ENCODE data around the gene AAR2.
A peak's percentile ranks its signal among the peaks of the same experiment; 100 is the strongest.

Gene AAR2

DNA sequence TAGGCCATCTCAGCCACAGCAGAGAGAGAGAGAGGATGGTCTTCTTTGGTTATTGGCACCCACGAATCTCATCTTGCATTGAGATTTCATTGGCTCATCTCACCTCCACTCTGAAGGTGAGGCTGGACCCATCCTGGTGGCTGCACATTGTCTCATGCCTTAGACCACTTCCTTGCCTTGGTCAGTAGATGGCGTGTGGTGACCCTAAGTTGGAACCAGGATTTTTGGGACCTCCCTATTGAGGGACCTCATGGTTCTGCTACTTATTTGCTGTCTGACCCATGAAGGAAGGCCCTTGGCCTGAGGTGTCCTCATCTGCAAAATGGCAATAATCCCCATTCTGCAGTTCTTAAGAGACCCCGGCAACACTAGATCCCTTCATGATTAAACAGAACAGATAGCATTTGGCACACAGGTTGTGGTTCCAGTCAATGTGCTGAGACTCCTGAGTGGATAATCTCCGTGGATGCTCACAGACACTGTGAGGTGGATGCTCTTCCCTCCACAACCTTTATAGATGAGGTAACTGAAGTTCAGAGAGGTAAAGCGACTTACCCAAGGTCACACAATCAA, 21.5 kb upstream of the AAR2 start:
- H2BK12ac ChIP-seq (ENCODE audit: low read length): no peak overlapping the region
- H2AFZ ChIP-seq (ENCODE audit: insufficient read depth, low read length, poor library complexity): no peak overlapping the region
- DNase-seq: peak in 1 of 2 donors; percentile 50
- no peak overlapping the region for H4K12ac ChIP-seq (ENCODE audit: low read depth, low read length)
- WGBS (ENCODE audit: extremely low coverage, insufficient coverage, insufficient read length): no CpG with 5 or more reads among the region's 5 CpGs
- H2BK5ac ChIP-seq (ENCODE audit: low read depth, low read length, poor library complexity): no peak overlapping the region
- no peak overlapping the region for H2AK5ac ChIP-seq (ENCODE audit: low read length)
- H3K9ac ChIP-seq (ENCODE audit: low read length): no peak overlapping the region
- no peaks in the 10 kb centered on the region for H3K27me3 ChIP-seq (ENCODE audit: insufficient read depth, low read length)
- H3K23ac ChIP-seq (ENCODE audit: low read length): no peak overlapping the region
- no peak overlapping the region for H3K14ac ChIP-seq (ENCODE audit: low read length)
- H2BK120ac ChIP-seq (ENCODE audit: insufficient read depth, low read length, poor library complexity): no peak overlapping the region
- no peak overlapping the region for H3K27ac ChIP-seq (ENCODE audit: low read depth, low read length)
- H3K36me3 ChIP-seq (ENCODE audit: control insufficient read depth in 1 of 2, insufficient read depth in 2 of 2, low read length in 2 of 2): no peaks in the 10 kb centered on the region
- H3K4me3 ChIP-seq (ENCODE audit: low read depth, low read length): no peak overlapping the region
- H3K18ac ChIP-seq (ENCODE audit: low read length): no peak overlapping the region
- H3K9me3 ChIP-seq (ENCODE audit: insufficient read depth, low read depth, low read length): peaks cover 2% of the 10 kb centered on the region
- no peak overlapping the region for H4K91ac ChIP-seq (ENCODE audit: low read depth, low read length)
- no peaks in the 10 kb centered on the region for H3K79me1 ChIP-seq (ENCODE audit: low read length)
- H4K8ac ChIP-seq (ENCODE audit: low read depth, low read length): no peak overlapping the region
- no peaks in the 10 kb centered on the region for H3K4me1 ChIP-seq (ENCODE audit: control insufficient read depth in 1 of 2, insufficient read depth in 2 of 2, low read length in 2 of 2)
- no peak overlapping the region for H3K4ac ChIP-seq (ENCODE audit: low read depth, low read length)
- no peaks in the 10 kb centered on the region for H3K79me2 ChIP-seq (ENCODE audit: control insufficient read depth, insufficient read depth, low read length, poor library complexity)
- no peak overlapping the region for H3K4me2 ChIP-seq (ENCODE audit: low read length)

DNA sequence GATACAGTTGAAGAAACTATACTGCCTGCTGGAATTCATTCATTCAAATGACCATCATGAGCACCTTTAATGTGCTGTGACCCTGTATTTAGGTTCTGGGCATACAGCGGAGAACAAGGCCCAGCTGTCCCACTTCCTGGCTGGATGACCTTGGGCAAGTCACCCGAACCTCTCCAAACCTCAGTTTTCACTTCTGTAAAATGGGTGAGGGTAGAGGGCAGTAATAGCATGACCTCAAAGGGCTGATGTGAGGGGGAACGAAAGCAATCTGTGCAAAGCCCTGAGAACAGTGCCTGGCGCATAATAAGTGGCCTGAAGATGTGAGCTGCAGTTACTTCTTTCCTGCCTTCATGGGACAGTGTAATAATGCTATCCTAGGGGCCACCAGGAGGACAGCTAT, 20.5 kb upstream of the AAR2 start:
- no peak overlapping the region for H2AK5ac ChIP-seq (ENCODE audit: low read length)
- no peak for DNase-seq
- H3K79me1 ChIP-seq (ENCODE audit: low read length): no peaks in the 10 kb centered on the region
- H3K18ac ChIP-seq (ENCODE audit: low read length): no peak overlapping the region
- no peak overlapping the region for H3K4me3 ChIP-seq (ENCODE audit: low read depth, low read length)
- no peaks in the 10 kb centered on the region for H3K79me2 ChIP-seq (ENCODE audit: control insufficient read depth, insufficient read depth, low read length, poor library complexity)
- no peaks in the 10 kb centered on the region for H3K36me3 ChIP-seq (ENCODE audit: control insufficient read depth in 1 of 2, insufficient read depth in 2 of 2, low read length in 2 of 2)
- no peaks in the 10 kb centered on the region for H3K27me3 ChIP-seq (ENCODE audit: insufficient read depth, low read length)
- no peak overlapping the region for H2BK120ac ChIP-seq (ENCODE audit: insufficient read depth, low read length, poor library complexity)
- no peak overlapping the region for H3K14ac ChIP-seq (ENCODE audit: low read length)
- no peak overlapping the region for H2AFZ ChIP-seq (ENCODE audit: insufficient read depth, low read length, poor library complexity)
- no peaks in the 10 kb centered on the region for H3K4me1 ChIP-seq (ENCODE audit: control insufficient read depth in 1 of 2, insufficient read depth in 2 of 2, low read length in 2 of 2)
- no peak overlapping the region for H4K12ac ChIP-seq (ENCODE audit: low read depth, low read length)
- WGBS (ENCODE audit: extremely low coverage, insufficient coverage, insufficient read length): no CpG with 5 or more reads among the region's 4 CpGs
- H3K27ac ChIP-seq (ENCODE audit: low read depth, low read length): no peak overlapping the region
- no peak overlapping the region for H2BK12ac ChIP-seq (ENCODE audit: low read length)
- no peak overlapping the region for H4K91ac ChIP-seq (ENCODE audit: low read depth, low read length)
- no peak overlapping the region for H3K4ac ChIP-seq (ENCODE audit: low read depth, low read length)
- no peak overlapping the region for H3K4me2 ChIP-seq (ENCODE audit: low read length)
- H3K9me3 ChIP-seq (ENCODE audit: insufficient read depth, low read depth, low read length): peaks cover 2% of the 10 kb centered on the region
- no peak overlapping the region for H3K9ac ChIP-seq (ENCODE audit: low read length)
- no peak overlapping the region for H4K8ac ChIP-seq (ENCODE audit: low read depth, low read length)
- H2BK5ac ChIP-seq (ENCODE audit: low read depth, low read length, poor library complexity): no peak overlapping the region
- no peak overlapping the region for H3K23ac ChIP-seq (ENCODE audit: low read length)

- no CpG with 5 or more reads among the region's 7 CpGs for WGBS (ENCODE audit: extremely low coverage, insufficient coverage, insufficient read length)
Measured at GRCh38 chr20:36216314-36217025, 19.8 kb upstream of the AAR2 start.

DNA sequence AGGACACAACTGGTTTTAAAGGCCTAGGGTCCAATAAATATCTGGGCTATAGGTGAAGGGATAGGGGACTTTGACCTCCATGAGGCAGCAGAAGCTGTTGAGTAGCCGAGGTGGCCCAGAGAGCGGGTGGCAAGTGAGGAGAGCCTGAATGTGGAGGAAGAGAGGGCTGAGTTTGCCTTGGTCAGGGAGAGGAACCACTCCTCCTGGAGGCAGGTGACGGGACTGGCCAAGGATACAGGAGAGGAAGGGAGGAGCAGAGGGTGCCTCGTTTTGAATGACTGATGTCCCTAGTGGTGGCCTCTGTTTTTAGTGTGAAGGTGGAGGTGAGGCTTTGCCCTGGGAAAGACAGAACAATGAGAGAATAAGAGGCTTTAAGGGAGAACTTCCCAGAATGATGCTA, 19.1 kb upstream of the AAR2 start:
- H3K36me3 ChIP-seq (ENCODE audit: control insufficient read depth in 1 of 2, insufficient read depth in 2 of 2, low read length in 2 of 2): no peaks in the 10 kb centered on the region
- no peaks in the 10 kb centered on the region for H3K27me3 ChIP-seq (ENCODE audit: insufficient read depth, low read length)
- WGBS (ENCODE audit: extremely low coverage, insufficient coverage, insufficient read length): no CpG with 5 or more reads among the region's 4 CpGs
- no peak overlapping the region for H3K9ac ChIP-seq (ENCODE audit: low read length)
- H3K18ac ChIP-seq (ENCODE audit: low read length): no peak overlapping the region
- no peak overlapping the region for H4K8ac ChIP-seq (ENCODE audit: low read depth, low read length)
- no peak overlapping the region for H3K23ac ChIP-seq (ENCODE audit: low read length)
- no peak overlapping the region for H2BK12ac ChIP-seq (ENCODE audit: low read length)
- no peaks in the 10 kb centered on the region for H3K79me1 ChIP-seq (ENCODE audit: low read length)
- no peak overlapping the region for H3K4ac ChIP-seq (ENCODE audit: low read depth, low read length)
- peak in 1 of 2 donors; percentile 24 for DNase-seq
- no peak overlapping the region for H2AK5ac ChIP-seq (ENCODE audit: low read length)
- H3K27ac ChIP-seq (ENCODE audit: low read depth, low read length): no peak overlapping the region
- no peaks in the 10 kb centered on the region for H3K4me1 ChIP-seq (ENCODE audit: control insufficient read depth in 1 of 2, insufficient read depth in 2 of 2, low read length in 2 of 2)
- H2AFZ ChIP-seq (ENCODE audit: insufficient read depth, low read length, poor library complexity): no peak overlapping the region
- H2BK120ac ChIP-seq (ENCODE audit: insufficient read depth, low read length, poor library complexity): no peak overlapping the region
- no peak overlapping the region for H4K91ac ChIP-seq (ENCODE audit: low read depth, low read length)
- H2BK5ac ChIP-seq (ENCODE audit: low read depth, low read length, poor library complexity): no peak overlapping the region
- no peak overlapping the region for H3K14ac ChIP-seq (ENCODE audit: low read length)
- no peak overlapping the region for H4K12ac ChIP-seq (ENCODE audit: low read depth, low read length)
- H3K4me3 ChIP-seq (ENCODE audit: low read depth, low read length): no peak overlapping the region
- H3K79me2 ChIP-seq (ENCODE audit: control insufficient read depth, insufficient read depth, low read length, poor library complexity): no peaks in the 10 kb centered on the region
- no peak overlapping the region for H3K4me2 ChIP-seq (ENCODE audit: low read length)
- peaks cover 2% of the 10 kb centered on the region for H3K9me3 ChIP-seq (ENCODE audit: insufficient read depth, low read depth, low read length)

More at GRCh38 chr20:36216314-36217025, 19.8 kb upstream of the AAR2 start:
- Histone ChIP-seq H3K9me3 (ENCODE audit: insufficient read depth, low read depth, low read length) (peaks cover 2% of the 10 kb centered on the region), H4K91ac (ENCODE audit: low read depth, low read length) (no peak overlapping the region), H3K36me3 (ENCODE audit: control insufficient read depth in 1 of 2, insufficient read depth in 2 of 2, low read length in 2 of 2) (no peaks in the 10 kb centered on the region), H3K4ac (ENCODE audit: low read depth, low read length) (no peak overlapping the region), H2AFZ (ENCODE audit: insufficient read depth, low read length, poor library complexity) (no peak overlapping the region), H3K79me1 (ENCODE audit: low read length) (no peaks in the 10 kb centered on the region), H3K14ac (ENCODE audit: low read length) (no peak overlapping the region), H3K4me1 (ENCODE audit: control insufficient read depth in 1 of 2, insufficient read depth in 2 of 2, low read length in 2 of 2) (no peaks in the 10 kb centered on the region), H2AK5ac (ENCODE audit: low read length) (no peak overlapping the region), H3K23ac (ENCODE audit: low read length) (no peak overlapping the region), H4K12ac (ENCODE audit: low read depth, low read length) (no peak overlapping the region), H3K18ac (ENCODE audit: low read length) (no peak overlapping the region), H3K9ac (ENCODE audit: low read length) (no peak overlapping the region), H3K4me3 (ENCODE audit: low read depth, low read length) (no peak overlapping the region), H2BK12ac (ENCODE audit: low read length) (no peak overlapping the region), H3K27ac (ENCODE audit: low read depth, low read length) (no peak overlapping the region), H4K8ac (ENCODE audit: low read depth, low read length) (no peak overlapping the region), H3K27me3 (ENCODE audit: insufficient read depth, low read length) (no peaks in the 10 kb centered on the region), H3K4me2 (ENCODE audit: low read length) (no peak overlapping the region), H2BK120ac (ENCODE audit: insufficient read depth, low read length, poor library complexity) (no peak overlapping the region), H2BK5ac (ENCODE audit: low read depth, low read length, poor library complexity) (no peak overlapping the region), H3K79me2 (ENCODE audit: control insufficient read depth, insufficient read depth, low read length, poor library complexity) (no peaks in the 10 kb centered on the region)
- DNase-seq: no peak
